SKM-1 (cell line): ENCODE data around the gene GUCD1.

ENCODE experiments used
- DNase-seq: peaks from one replicate; lab custom pipeline; 2025; ENCODE audit not compliant: unreplicated experiment; lab: John Stamatoyannopoulos, UW

Gene GUCD1

GRCh38 chr22:24590596-24591173 is 35.7 kb upstream of the GUCD1 start:
- DNase-seq, result no peak

- no peak for DNase-seq
These were observed 34.6 kb upstream of the GUCD1 start for GRCh38 chr22:24589518-24590030.

- no peak for DNase-seq
These were observed 34.0 kb upstream of the GUCD1 start for GRCh38 chr22:24588757-24589481.

GRCh38 chr22:24588381-24588756 is 33.4 kb upstream of the GUCD1 start:
- no peak for DNase-seq

GRCh38 chr22:24587948-24588347 is 33.0 kb upstream of the GUCD1 start:
- DNase-seq, result no peak

GRCh38 chr22:24587251-24587650 is 32.3 kb upstream of the GUCD1 start:
- DNase-seq, result no peak

- DNase-seq, result no peak
These were observed 31.1 kb upstream of the GUCD1 start for GRCh38 chr22:24585927-24586546.

GRCh38 chr22:24585461-24585860 is 30.5 kb upstream of the GUCD1 start:
- DNase-seq, result no peak

- no peak for DNase-seq
These were observed 30.0 kb upstream of the GUCD1 start for GRCh38 chr22:24584871-24585411.

- DNase-seq, result no peak
These were observed 29.3 kb upstream of the GUCD1 start for GRCh38 chr22:24584166-24584790.

- DNase-seq, result no peak
These were observed 28.6 kb upstream of the GUCD1 start for GRCh38 chr22:24583221-24584165.

- no peak for DNase-seq
These were observed 27.3 kb upstream of the GUCD1 start for GRCh38 chr22:24582056-24582814.

- DNase-seq, result no peak
These were observed 25.3 kb upstream of the GUCD1 start for GRCh38 chr22:24580276-24580675.

GRCh38 chr22:24579258-24579601 is 24.3 kb upstream of the GUCD1 start:
- no peak for DNase-seq

GRCh38 chr22:24578355-24579257 is 23.7 kb upstream of the GUCD1 start:
- no peak for DNase-seq

- no peak for DNase-seq
These were observed 21.8 kb upstream of the GUCD1 start for GRCh38 chr22:24576778-24577177.

- no peak for DNase-seq
These were observed 16.3 kb upstream of the GUCD1 start for GRCh38 chr22:24571266-24571665.

- DNase-seq, result no peak
These were observed 12.7 kb upstream of the GUCD1 start for GRCh38 chr22:24567668-24568067.
